NCI-H2196 (cell line): Measurements from ENCODE around the gene CDADC1.
"Not testable (repeated sequence)": the region's sequence is repeated elsewhere in the genome, so short reads cannot be mapped to it uniquely, and the experiment has no call there.

ENCODE experiments used
- DNase-seq: peaks from one replicate; lab custom pipeline; 2025; ENCODE audit not compliant: unreplicated experiment; lab: John Stamatoyannopoulos, UW

CDADC1 gene

GRCh38 chr13:49292742-49293486 lies 45.2 kb downstream of the CDADC1 start:
- DNase-seq, result peak; percentile 5

- not testable (repeated sequence) for DNase-seq
These were observed 47.0 kb downstream of the CDADC1 start for GRCh38 chr13:49294723-49295122.

GRCh38 chr13:49295244-49295643 lies 47.5 kb downstream of the CDADC1 start:
- no peak for DNase-seq

GRCh38 chr13:49296659-49297058 lies 48.9 kb downstream of the CDADC1 start:
- DNase-seq, result no peak

GRCh38 chr13:49297338-49297737 lies 49.6 kb downstream of the CDADC1 start:
- no peak for DNase-seq

- DNase-seq, result no peak
These were observed 50.7 kb downstream of the CDADC1 start for GRCh38 chr13:49298416-49298815.

GRCh38 chr13:49298903-49299605 lies 51.3 kb downstream of the CDADC1 start:
- DNase-seq, result no peak

GRCh38 chr13:49300276-49300675 lies 52.6 kb downstream of the CDADC1 start:
- DNase-seq, result no peak

- DNase-seq, result peak; percentile 39
These were observed 53.2 kb downstream of the CDADC1 start for GRCh38 chr13:49300739-49301589.

- no peak for DNase-seq
These were observed 54.5 kb downstream of the CDADC1 start for GRCh38 chr13:49302222-49302621.

GRCh38 chr13:49302817-49303216 lies 55.1 kb downstream of the CDADC1 start:
- DNase-seq, result peak; percentile 3

GRCh38 chr13:49303533-49304252 lies 56.0 kb downstream of the CDADC1 start:
- no peak for DNase-seq

- no peak for DNase-seq
These were observed 56.6 kb downstream of the CDADC1 start for GRCh38 chr13:49304356-49304755.

GRCh38 chr13:49304763-49305700 lies 57.3 kb downstream of the CDADC1 start:
- no peak for DNase-seq

GRCh38 chr13:49305792-49306425 lies 58.2 kb downstream of the CDADC1 start:
- no peak for DNase-seq

- no peak for DNase-seq
These were observed 59.6 kb downstream of the CDADC1 start for GRCh38 chr13:49307365-49307764.

- no peak for DNase-seq
These were observed 60.6 kb downstream of the CDADC1 start for GRCh38 chr13:49308097-49308875.

- DNase-seq, result no peak
These were observed 61.2 kb downstream of the CDADC1 start for GRCh38 chr13:49308921-49309408.
